ENCODE data around the gene SLC23A2. TPM values are rescaled to one million over a fixed set of nuclear protein-coding genes. Genes with fewer than 3 reads are reported as not detected.

The SLC23A2 gene
- total RNA-seq, 1 experiment from 2014 or later, result 14.6 TPM

DNA sequence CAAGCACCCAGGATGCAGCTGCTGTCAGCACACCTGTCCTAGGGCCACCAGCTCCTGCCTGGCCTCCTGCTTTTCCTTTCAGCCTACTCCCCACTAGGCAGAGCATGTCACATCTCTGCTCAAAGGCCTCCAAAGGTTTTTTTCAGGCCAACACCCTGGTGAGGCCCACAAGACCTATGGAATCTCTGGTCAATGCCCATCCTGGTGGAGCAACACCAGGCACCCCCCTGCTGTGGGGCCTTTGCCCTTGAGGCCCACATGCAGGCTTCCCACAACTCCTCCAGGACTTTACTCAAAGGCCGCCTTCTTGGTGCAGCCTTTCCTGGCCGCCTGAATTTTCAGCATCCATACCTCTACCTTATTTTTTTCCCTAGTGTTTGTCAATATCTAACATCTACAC, 76.9 kb downstream of the SLC23A2 start:
- ChIA-PET CTCF (no interaction called here), POLR2A (no interaction called here)
- H3K27ac ChIP-seq (ENCODE audit: low read length), result no peak overlapping the region
- H3K4me1 ChIP-seq (ENCODE audit: control insufficient read depth, insufficient read depth, low read length), result no peaks in the 10 kb centered on the region
- no peak overlapping the region for H3K4me3 ChIP-seq (ENCODE audit: low read depth in 2 of 2, low read length in 2 of 2)
- H3K27me3 ChIP-seq (ENCODE audit: control insufficient read depth, insufficient read depth, low read length), result no peaks in the 10 kb centered on the region
- no TSS peak for BruUV-seq (replicated peaks)
- intact Hi-C loops (cut with micrococcal nuclease; ENCODE audit: unreplicated experiment) (no loop called here), in situ Hi-C loops (cut with HindIII; ENCODE audit: low pct_unique_long_range_greater_than_20kb, low sequenced_read_pairs) (no loop called here)
- ATAC-seq (no peak), DNase-seq (ENCODE audit: low read depth, low spot score) (no peak)
- H3K36me3 ChIP-seq (ENCODE audit: control insufficient read depth, insufficient read depth, low read length), result no peaks in the 10 kb centered on the region
- no peaks in the 10 kb centered on the region for H3K9me3 ChIP-seq (ENCODE audit: control insufficient read depth, insufficient read depth, low read depth, low read length)
- TF ChIP-seq REST (IDR thresholded peaks at IDR 0.05; ENCODE audit: insufficient read depth in 1 of 2, low read depth in 2 of 2, low read length in 1 of 2) (no peak), SIN3A (IDR thresholded peaks at IDR 0.05; ENCODE audit: borderline replicate concordance, insufficient read depth, low read depth, low read length) (no peak), POLR2AphosphoS5 (IDR thresholded peaks at IDR 0.05; ENCODE audit: low read depth, low read length) (no peak), CTCF (IDR thresholded peaks at IDR 0.05) (no peak), TCF7L2 (IDR thresholded peaks at IDR 0.05; ENCODE audit: low read depth, low read length) (no peak)

GRCh38 chr20:4924032-4924431, 77.3 kb downstream of the SLC23A2 start:
- no peak for ATAC-seq
- ChIA-PET CTCF (no interaction called here), POLR2A (no interaction called here)
- intact Hi-C loops (cut with micrococcal nuclease; ENCODE audit: unreplicated experiment), result no loop called here
- Histone ChIP-seq H3K27ac (ENCODE audit: low read length) (no peak overlapping the region), H3K27me3 (ENCODE audit: control insufficient read depth, insufficient read depth, low read length) (no peaks in the 10 kb centered on the region), H3K4me3 (ENCODE audit: low read depth in 2 of 2, low read length in 2 of 2) (no peak overlapping the region), H3K9me3 (ENCODE audit: control insufficient read depth, insufficient read depth, low read depth, low read length) (no peaks in the 10 kb centered on the region), H3K4me1 (ENCODE audit: control insufficient read depth, insufficient read depth, low read length) (no peaks in the 10 kb centered on the region), H3K36me3 (ENCODE audit: control insufficient read depth, insufficient read depth, low read length) (no peaks in the 10 kb centered on the region)
- no TSS peak for BruUV-seq (replicated peaks)
- DNase-seq (ENCODE audit: low read depth, low spot score), result no peak
- in situ Hi-C loops (cut with HindIII; ENCODE audit: low pct_unique_long_range_greater_than_20kb, low sequenced_read_pairs), result no loop called here
- TF ChIP-seq CTCF (IDR thresholded peaks at IDR 0.05) (no peak), SIN3A (IDR thresholded peaks at IDR 0.05; ENCODE audit: borderline replicate concordance, insufficient read depth, low read depth, low read length) (no peak), POLR2AphosphoS5 (IDR thresholded peaks at IDR 0.05; ENCODE audit: low read depth, low read length) (no peak), TCF7L2 (IDR thresholded peaks at IDR 0.05; ENCODE audit: low read depth, low read length) (no peak), REST (IDR thresholded peaks at IDR 0.05; ENCODE audit: insufficient read depth in 1 of 2, low read depth in 2 of 2, low read length in 1 of 2) (no peak)

Data from Panc1 (cell line).